Measurements from ENCODE around the gene CARNS1. TPM values are rescaled to one million over a fixed set of nuclear protein-coding genes. Genes with fewer than 3 reads are reported as not detected.

The CARNS1 gene
- total and polyA plus RNA-seq, 10 of the 15 experiments (the other 5 are each of a cell fraction or from before 2014, with no cell fraction given): 0.02 to 0.14 (median 0.10) TPM; not detected in 3

GRCh38 chr11:67391304-67392182 is 23.9 kb upstream of the CARNS1 start, which contains the start of gene RAD9A (continued):
- TF ChIP-seq CTCF (IDR thresholded peaks at IDR 0.05 in 2 of 3, conservative IDR thresholded peaks at IDR 0.05 in 1 of 3; ENCODE audit: control insufficient read depth in 2 of 3, extremely low read depth in 1 of 3, insufficient read depth in 1 of 3, low read depth in 3 of 3, low read length in 3 of 3): no peak
- no peak for TF ChIP-seq MTA3 (IDR thresholded peaks at IDR 0.05; ENCODE audit: borderline replicate concordance, low read length)
- no peak for TF ChIP-seq NR2C2 (IDR thresholded peaks at IDR 0.05; ENCODE audit: borderline replicate concordance, control insufficient read depth, insufficient read length, low read depth)
- TF ChIP-seq BACH1 (IDR thresholded peaks at IDR 0.05; ENCODE audit: borderline replicate concordance): peak; percentile 80; the same call in 1 of the 2 replicates
- peak; percentile 30 for TF ChIP-seq SIX5 (IDR thresholded peaks at IDR 0.05; ENCODE audit: low read depth, low read length, severe bottlenecking)
- no peak for TF ChIP-seq MLLT1 (IDR thresholded peaks at IDR 0.05)
- TF ChIP-seq YBX1 (IDR thresholded peaks at IDR 0.05): no peak
- no peak for TF ChIP-seq SMAD5 (IDR thresholded peaks at IDR 0.05; ENCODE audit: low read depth)
- no peak for TF ChIP-seq SUPT20H (IDR thresholded peaks at IDR 0.05; ENCODE audit: borderline replicate concordance, control insufficient read depth, low read depth, low read length)
- TF ChIP-seq RFX5 (IDR thresholded peaks at IDR 0.05; ENCODE audit: low read depth, low read length): no peak
- TF ChIP-seq CREB1 (IDR thresholded peaks at IDR 0.05; ENCODE audit: low read depth): peak; percentile 83
- TF ChIP-seq ATF7 (IDR thresholded peaks at IDR 0.05; ENCODE audit: low read depth): no peak
- peak; percentile 80; the same call in 1 of the 2 replicates for TF ChIP-seq IRF3 (IDR thresholded peaks at IDR 0.05)
- no peak for TF ChIP-seq TARDBP (IDR thresholded peaks at IDR 0.05; ENCODE audit: borderline replicate concordance)
- no peak for TF ChIP-seq ZNF384 (IDR thresholded peaks at IDR 0.05; ENCODE audit: borderline replicate concordance, low read depth, low read length)
- no peak for TF ChIP-seq ZBTB40 (IDR thresholded peaks at IDR 0.05; ENCODE audit: borderline replicate concordance)
